OCI-LY1 (cell line): ENCODE results near the gene OR5A2.

Source experiments
- H2AFZ ChIP-seq: fragments of 200-600 bp; sonication (generic), shearing (Covaris generic); 2 replicates; pipeline ENCODE4 v1.6.0; 2014; ENCODE audit warnings: antibody characterized with exemption, mild to moderate bottlenecking, low read length
- H3F3A ChIP-seq: fragments of 200-600 bp; sonication (generic), shearing (Covaris generic); 2 replicates; pipeline ENCODE4 v1.6.0; 2014; ENCODE audit warnings: mild to moderate bottlenecking, antibody characterized with exemption, low read length, moderate library complexity; ENCODE audit not compliant: insufficient read depth
- H3K27ac ChIP-seq: fragments of 200-600 bp; sonication (generic); 2 replicates; pipeline ENCODE4 v1.5.1; 2014; ENCODE audit warnings: low read length, mixed run types, mild to moderate bottlenecking, low read depth; ENCODE audit not compliant: poor library complexity, severe bottlenecking
- H3K27me3 ChIP-seq: fragments of 200-600 bp; sonication (generic); 2 replicates; pipeline ENCODE4 v1.6.0; 2014; ENCODE audit warnings: antibody characterized with exemption, mild to moderate bottlenecking, low read length, moderate library complexity; ENCODE audit not compliant: insufficient read depth
- H3K36me3 ChIP-seq: fragments of 200-600 bp; sonication (generic); 2 replicates; pipeline ENCODE4 v1.6.1; 2014; ENCODE audit warnings: mild to moderate bottlenecking, antibody characterized with exemption, low read length, moderate library complexity, mixed read lengths; ENCODE audit not compliant: insufficient read depth
- H3K4me1 ChIP-seq: fragments of 200-600 bp; sonication (generic); 2 replicates; pipeline ENCODE4 v1.5.1; 2014; ENCODE audit warnings: mild to moderate bottlenecking, low read length, moderate library complexity; ENCODE audit not compliant: insufficient read depth, severe bottlenecking
- H3K4me2 ChIP-seq: fragments of 200-600 bp; sonication (generic), shearing (Covaris generic); 2 replicates; pipeline ENCODE4 v1.6.1; 2014; ENCODE audit warnings: low read length
- H3K4me3 ChIP-seq: fragments of 200-600 bp; sonication (generic); 2 replicates; pipeline ENCODE4 v1.5.1; 2014; ENCODE audit warnings: low read length, low read depth, mild to moderate bottlenecking, mixed read lengths; ENCODE audit not compliant: poor library complexity, severe bottlenecking
- H3K79me2 ChIP-seq: fragments of 200-600 bp; shearing (Covaris generic); 2 replicates; pipeline ENCODE4 v1.6.1; 2016; ENCODE audit warnings: mixed run types, low read length, mixed read lengths; ENCODE audit not compliant: insufficient read depth
- H3K9ac ChIP-seq: fragments of 200-600 bp; sonication (generic), shearing (Covaris generic); 2 replicates; pipeline ENCODE4 v1.6.1; 2014; ENCODE audit warnings: mild to moderate bottlenecking, low read length, mixed read lengths
- H3K9me2 ChIP-seq: fragments of 200-600 bp; sonication (generic), shearing (Covaris generic); 2 replicates; pipeline ENCODE4 v1.6.1; 2014; ENCODE audit warnings: low read depth, mild to moderate bottlenecking, low read length, mixed read lengths
- H3K9me3 ChIP-seq: fragments of 200-600 bp; shearing (Covaris generic); 2 replicates; pipeline ENCODE4 v1.6.1; 2014; ENCODE audit warnings: low read length, mixed read lengths
- H4K20me1 ChIP-seq: fragments of 200-600 bp; sonication (generic), shearing (Covaris generic); 2 replicates; pipeline ENCODE4 v1.6.0; 2016; ENCODE audit warnings: mild to moderate bottlenecking, low read length; ENCODE audit not compliant: insufficient read depth
- EZH2 ChIP-seq: fragments of 200-600 bp; sonication (generic), shearing (Covaris generic); IDR thresholded peaks from 2 replicates; pipeline ENCODE4 v1.8.0; 2017; ENCODE audit warnings: borderline replicate concordance, mixed run types, mild to moderate bottlenecking, antibody characterized with exemption, low read length, moderate library complexity, mixed read lengths
- TF ChIP-seq, protein P1 (sequence below): fragments of 200-600 bp; sonication (generic), shearing (Covaris generic); IDR thresholded peaks from 2 replicates; pipeline ENCODE4 v1.5.1; 2017; ENCODE audit warnings: mild to moderate bottlenecking, antibody characterized with exemption, low read length, moderate library complexity, mixed read lengths

Gene OR5A2

DNA sequence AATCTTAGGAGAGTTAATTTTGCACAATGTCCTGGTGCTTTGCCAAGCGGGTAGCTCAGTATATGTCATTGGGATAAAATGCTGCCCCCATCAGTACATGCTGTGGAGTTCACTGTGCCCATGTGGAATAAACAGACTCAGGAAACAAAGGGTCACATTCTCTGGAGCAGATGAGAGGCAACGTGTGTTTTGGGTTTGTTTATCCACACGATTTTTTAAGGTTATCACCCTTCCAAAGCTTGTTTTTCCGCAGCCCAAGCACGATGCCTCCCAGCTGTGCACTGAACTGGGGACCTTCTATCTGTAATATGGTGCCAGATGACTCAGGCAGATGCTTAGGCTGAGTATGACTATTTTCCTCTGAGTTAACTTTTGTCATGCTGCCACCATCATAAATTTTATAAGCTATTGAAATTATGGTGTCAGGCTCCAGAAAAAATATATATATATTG is 37.0 kb upstream of the OR5A2 start:
- H3K9ac ChIP-seq: no peak overlapping the region
- TF ChIP-seq EZH2: no peak
- TF ChIP-seq, protein P1, sequence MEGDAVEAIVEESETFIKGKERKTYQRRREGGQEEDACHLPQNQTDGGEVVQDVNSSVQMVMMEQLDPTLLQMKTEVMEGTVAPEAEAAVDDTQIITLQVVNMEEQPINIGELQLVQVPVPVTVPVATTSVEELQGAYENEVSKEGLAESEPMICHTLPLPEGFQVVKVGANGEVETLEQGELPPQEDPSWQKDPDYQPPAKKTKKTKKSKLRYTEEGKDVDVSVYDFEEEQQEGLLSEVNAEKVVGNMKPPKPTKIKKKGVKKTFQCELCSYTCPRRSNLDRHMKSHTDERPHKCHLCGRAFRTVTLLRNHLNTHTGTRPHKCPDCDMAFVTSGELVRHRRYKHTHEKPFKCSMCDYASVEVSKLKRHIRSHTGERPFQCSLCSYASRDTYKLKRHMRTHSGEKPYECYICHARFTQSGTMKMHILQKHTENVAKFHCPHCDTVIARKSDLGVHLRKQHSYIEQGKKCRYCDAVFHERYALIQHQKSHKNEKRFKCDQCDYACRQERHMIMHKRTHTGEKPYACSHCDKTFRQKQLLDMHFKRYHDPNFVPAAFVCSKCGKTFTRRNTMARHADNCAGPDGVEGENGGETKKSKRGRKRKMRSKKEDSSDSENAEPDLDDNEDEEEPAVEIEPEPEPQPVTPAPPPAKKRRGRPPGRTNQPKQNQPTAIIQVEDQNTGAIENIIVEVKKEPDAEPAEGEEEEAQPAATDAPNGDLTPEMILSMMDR: no peak
- H3K4me3 ChIP-seq: no peak overlapping the region
- H3K27ac ChIP-seq: no peak overlapping the region
- no peaks in the 10 kb centered on the region for H3K9me2 ChIP-seq
- H2AFZ ChIP-seq: no peak overlapping the region
- H3F3A ChIP-seq: no peaks in the 10 kb centered on the region
- H3K4me1 ChIP-seq: no peaks in the 10 kb centered on the region
- H3K36me3 ChIP-seq: no peaks in the 10 kb centered on the region
- H3K79me2 ChIP-seq: no peaks in the 10 kb centered on the region
- no peaks in the 10 kb centered on the region for H3K27me3 ChIP-seq
- no peaks in the 10 kb centered on the region for H3K9me3 ChIP-seq
- H3K4me2 ChIP-seq: no peak overlapping the region
- H4K20me1 ChIP-seq: no peaks in the 10 kb centered on the region

DNA sequence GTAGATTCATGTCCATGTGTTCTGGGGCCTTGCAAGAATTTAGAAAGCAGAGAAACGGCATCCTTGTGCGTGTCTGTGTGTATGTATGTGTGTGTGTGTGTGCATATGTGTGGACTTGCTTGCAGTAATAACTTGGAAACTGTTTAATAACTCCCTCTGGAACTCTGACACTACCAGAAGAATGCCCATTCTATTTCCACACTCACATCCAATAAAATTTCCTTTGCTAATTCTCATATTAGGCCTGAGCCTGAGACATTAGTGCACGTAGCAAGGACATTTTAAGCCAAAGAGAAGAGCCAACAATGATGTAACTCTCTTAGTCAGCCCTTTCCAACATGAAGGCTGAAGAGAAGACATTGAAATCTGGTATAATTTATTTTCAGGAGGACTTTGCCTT is 33.7 kb upstream of the OR5A2 start:
- TF ChIP-seq EZH2: no peak
- TF ChIP-seq, protein P1: no peak
- Histone ChIP-seq H3K4me2 (no peak overlapping the region), H3K9me3 (no peaks in the 10 kb centered on the region), H3K79me2 (no peaks in the 10 kb centered on the region), H3K27me3 (no peaks in the 10 kb centered on the region), H3K9ac (no peak overlapping the region), H3K4me1 (no peaks in the 10 kb centered on the region), H3K36me3 (no peaks in the 10 kb centered on the region), H3K9me2 (no peaks in the 10 kb centered on the region), H3K27ac (no peak overlapping the region), H2AFZ (no peak overlapping the region), H4K20me1 (no peaks in the 10 kb centered on the region), H3F3A (no peaks in the 10 kb centered on the region), H3K4me3 (no peak overlapping the region)

DNA sequence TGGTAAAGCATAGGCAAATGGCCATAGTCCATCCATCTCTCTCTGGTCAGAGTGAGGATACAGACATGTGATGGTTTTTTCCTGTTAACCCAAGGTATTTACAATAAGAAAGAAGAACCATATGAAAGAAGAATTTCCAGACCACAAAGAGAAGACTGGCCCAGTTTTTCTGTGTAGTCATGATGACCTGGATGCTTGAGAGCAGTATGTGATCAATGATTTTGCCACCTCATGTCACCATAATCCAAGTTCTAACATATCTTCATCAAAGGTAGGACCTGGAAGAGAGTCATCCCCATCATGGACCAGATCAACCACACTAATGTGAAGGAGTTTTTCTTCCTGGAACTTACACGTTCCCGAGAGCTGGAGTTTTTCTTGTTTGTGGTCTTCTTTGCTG is 30.4 kb upstream of the OR5A2 start, which contains the start of gene OR4D6:
Gene OR4D6 (plus strand): TSS at position 301 of the 400 bp plus-strand sequence. CDS start 0 bp downstream, at position 301.
- no peaks in the 10 kb centered on the region for H3K9me2 ChIP-seq
- no peaks in the 10 kb centered on the region for H4K20me1 ChIP-seq
- H3K4me2 ChIP-seq: no peak within 1 kb of the TSS
- no peaks in the 10 kb centered on the region for H3K9me3 ChIP-seq
- no peak within 1 kb of the TSS for H3K9ac ChIP-seq
- no peak for TF ChIP-seq EZH2
- TF ChIP-seq, protein P1: no peak
- no peaks in the 10 kb centered on the region for H3K4me1 ChIP-seq
- no peak within 1 kb of the TSS for H3K4me3 ChIP-seq
- H3K27me3 ChIP-seq: no peaks in the 10 kb centered on the region
- no peaks in the 10 kb centered on the region for H3K36me3 ChIP-seq
- H3K27ac ChIP-seq: no peak within 1 kb of the TSS
- H3F3A ChIP-seq: no peaks in the 10 kb centered on the region
- H3K79me2 ChIP-seq: no peaks in the 10 kb centered on the region
- H2AFZ ChIP-seq: no peak within 1 kb of the TSS
